8988T (cell line): Measurements from ENCODE around the gene SLC25A30.
"Not testable (repeated sequence)": the region's sequence is repeated elsewhere in the genome, so short reads cannot be mapped to it uniquely, and the experiment has no call there.

ENCODE experiments used
- DNase-seq: peaks from one replicate; pipeline ENCODE4 v3.0.0; 2011

Gene SLC25A30

DNA sequence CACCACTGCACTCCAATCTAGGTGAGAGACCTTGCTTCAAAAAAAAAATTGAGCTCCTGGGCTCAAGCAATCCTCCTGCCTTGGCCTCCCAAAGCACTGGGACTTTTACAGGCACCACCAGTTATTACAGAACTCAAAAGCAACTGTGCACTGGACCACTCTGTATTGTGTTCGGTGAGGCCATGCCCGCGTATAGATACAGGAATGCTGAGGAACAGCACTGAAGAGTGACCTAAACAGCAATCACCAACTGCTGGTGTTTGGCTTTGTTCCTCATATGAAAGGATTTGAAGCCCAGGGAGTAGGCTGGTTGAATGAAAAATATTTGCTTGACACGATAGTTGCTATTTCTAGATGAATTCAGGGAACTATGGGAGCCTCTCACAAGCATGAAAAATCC is 29.5 kb downstream of the SLC25A30 start:
- DNase-seq, result no peak

DNA sequence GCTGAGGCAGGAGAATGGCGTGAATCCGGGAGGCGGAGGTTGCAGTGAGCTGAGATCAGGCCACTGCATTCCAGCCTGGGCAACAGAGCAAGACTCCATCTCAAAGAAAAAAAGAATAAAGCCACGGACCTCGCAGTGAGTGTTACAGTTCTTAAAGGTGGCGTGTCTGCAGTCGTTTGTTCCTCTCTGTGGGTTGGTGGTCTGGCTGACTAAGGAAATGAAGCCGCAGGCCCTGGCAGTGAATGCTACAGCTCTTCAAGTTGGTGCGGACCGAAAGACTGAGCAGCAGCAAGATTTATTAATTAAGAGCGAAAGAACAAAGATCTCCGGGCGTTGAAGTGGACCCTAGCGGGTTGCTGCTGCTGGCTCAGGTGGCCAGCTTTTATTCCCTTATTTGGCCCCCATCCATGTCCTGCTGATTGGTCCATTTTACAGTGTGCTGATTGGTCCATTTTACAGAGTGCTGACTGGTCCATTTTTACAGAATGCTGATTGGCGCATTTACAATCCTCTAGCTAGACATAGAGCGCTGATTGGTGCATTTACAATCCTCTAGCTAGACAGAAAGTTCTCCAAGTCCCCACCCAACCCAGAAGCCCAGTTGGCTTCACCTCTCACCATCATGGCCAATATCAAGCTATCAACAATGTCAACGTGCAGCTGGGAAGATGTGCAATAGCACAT is 31.1 kb downstream of the SLC25A30 start:
- DNase-seq, result not testable (repeated sequence)

DNA sequence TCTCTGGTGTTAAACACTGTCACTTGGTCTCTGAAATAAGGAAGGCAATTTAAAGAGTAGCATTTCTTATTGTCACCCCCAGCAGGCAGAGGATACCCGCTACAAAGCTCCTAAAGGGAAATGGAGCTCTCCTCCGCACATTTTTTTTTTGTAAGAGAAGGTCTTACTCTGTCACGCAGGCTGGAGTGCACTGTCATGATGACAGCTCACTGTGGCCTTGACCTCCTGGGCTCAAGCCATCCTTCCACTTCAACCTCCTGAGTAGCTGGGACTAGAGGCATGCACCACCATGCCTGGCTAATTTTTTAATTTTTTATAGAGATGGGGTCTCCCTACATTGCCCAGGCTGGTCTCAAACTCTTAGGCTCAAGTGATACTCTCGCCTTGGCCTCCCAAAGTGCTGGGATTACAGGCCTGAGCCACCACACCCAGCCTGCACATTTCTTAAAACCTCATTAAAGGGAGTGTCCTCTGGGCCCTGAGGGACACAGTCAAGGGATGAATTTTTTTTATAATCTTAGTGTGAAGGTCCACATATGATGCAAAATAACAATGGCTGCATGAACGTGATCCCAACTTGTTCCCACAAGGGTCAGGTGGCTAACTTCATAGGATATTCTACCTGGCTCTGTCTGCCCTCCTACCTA is 32.1 kb downstream of the SLC25A30 start:
- no peak for DNase-seq

DNA sequence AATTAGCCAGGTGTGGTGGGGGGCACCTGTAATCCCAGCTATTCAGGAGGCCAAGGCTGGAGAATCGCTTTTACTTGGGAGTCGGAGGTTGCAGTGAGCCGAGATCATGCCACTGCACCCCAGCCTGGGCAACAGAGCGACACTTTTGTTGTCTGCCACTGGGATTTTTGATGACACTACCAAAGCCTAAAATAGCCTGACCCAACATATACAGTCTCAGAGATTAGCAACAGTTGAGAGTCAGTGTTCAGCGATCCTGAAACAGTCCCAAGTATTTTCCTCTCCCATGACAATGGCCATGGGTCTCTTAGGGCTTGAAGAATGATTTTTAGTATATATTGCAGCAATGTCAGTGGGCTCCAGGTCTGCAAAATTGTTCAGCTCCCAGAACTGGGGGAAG is 32.9 kb downstream of the SLC25A30 start:
- no peak for DNase-seq

DNA sequence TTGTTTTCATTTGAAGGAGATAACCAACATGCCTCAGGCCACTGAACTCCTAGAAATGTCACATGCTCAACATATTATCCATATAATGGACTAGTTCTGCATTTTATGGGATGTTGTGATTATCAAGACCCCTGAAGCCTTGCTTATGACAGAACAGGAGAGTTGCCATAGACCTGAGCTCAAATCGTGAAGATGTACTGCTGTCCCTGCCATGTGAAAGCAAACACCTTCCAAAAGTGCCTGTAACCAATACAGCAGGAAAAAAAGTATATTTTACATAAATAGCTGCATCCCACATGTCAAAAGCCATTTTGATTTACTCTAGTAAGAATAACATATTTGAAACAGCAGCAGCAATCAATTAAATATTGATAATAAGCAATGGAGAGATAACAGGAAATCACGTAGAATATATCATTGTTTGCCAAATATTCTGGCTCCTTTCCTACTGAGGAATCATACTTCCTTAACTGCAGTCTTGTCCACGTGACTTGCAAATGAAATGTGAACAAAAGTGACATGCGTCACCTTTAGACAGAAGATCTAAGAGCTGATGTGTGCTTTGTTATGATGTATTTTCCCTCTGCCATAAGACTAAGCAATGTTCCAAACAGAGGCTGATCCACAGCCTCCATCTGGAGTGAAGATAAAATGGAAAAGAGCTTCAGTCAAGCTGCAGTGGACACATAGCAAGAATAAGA is 33.5 kb downstream of the SLC25A30 start:
- no peak for DNase-seq

DNA sequence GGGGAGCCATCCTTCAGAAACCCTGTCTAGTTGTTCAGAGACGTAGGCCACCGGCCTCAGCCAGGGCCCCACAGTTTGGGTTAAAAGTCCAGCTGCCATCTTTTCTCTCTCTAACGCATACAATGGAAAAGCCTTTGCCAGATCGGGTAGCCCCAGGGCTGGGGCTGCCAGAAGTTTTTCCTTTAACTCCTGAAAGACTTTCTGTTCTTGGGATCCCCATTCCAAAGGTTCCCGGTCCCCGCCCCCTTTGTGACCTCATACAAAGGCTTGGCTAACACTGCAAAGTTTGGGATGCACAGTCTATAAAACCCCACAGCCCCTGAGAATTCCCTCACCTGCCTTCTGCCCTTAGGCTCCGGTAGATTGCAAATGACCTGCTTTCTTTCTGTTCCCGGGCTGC is 35.4 kb downstream of the SLC25A30 start:
- not testable (repeated sequence) for DNase-seq

DNA sequence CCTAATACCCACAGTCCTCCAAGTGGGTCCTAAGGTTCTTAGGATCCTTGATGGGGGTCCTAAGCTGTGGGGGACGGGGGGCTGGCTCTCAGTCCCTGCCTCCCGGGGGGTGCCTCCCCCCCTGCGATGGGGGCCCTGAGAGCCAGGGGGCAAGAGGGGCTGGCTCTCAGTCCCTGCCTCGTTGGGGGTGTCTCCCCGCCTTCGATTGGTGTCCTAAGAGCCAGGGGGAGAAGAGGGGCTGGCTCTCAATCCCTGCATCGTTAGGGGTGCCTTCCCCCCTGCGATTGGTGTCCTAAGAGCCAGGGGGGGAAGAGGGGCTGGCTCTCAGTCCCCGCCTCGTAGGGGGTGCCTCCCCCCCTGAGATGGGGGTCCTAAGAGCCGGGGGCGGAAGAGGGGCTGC is 37.0 kb downstream of the SLC25A30 start:
- DNase-seq, result no peak

DNA sequence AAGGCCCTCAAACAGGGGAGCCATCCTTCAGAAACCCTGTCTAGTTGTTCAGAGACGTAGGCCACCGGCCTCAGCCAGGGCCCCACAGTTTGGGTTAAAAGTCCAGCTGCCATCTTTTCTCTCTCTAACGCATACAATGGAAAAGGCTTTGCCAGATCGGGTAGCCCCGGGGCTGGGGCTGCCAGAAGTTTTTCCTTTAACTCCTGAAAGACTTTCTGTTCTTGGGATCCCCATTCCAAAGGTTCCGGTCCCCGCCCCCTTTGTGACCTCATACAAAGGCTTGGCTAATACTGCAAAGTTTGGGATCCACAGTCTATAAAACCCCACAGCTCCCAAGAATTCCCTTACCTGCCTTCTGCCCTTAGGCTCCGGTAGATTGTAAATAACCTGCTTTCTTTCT is 37.5 kb downstream of the SLC25A30 start:
- DNase-seq, result not testable (repeated sequence)

DNA sequence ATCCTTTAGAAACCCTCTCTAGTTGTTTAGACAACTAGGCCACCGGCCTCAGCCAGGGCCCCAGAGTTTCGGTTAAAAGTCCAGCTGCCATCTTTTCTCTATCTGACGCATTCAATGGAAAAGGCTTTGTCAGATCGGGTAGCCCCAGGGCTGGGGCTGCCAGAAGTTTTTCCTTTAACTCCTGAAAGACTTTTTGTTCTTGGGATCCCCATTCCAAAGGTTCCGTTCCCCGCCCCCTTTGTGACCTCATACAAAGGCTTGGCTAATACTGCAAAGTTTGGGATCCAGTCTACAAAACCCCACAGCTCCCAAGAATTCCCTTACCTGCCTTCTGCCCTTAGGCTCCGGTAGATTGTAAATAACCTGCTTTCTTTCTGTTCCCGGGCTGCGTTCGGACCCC is 38.7 kb downstream of the SLC25A30 start:
- DNase-seq, result not testable (repeated sequence)

DNA sequence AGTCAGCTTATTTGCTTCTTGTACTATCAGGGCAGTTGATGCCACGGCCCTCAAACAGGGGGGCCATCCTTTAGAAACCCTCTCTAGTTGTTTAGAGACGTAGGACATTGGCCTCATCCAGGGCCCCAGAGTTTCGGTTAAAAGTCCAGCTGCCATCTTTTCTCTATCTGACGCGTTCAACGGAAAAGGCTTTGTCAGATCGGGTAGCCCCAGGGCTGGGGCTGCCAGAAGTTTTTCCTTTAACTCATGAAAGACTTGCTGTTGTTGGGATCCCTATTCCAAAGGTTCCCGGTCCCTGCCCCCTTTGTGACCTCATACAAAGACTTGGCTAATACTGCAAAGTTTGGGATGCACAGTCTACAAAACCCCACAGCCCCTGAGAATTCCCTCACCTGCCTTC is 39.4 kb downstream of the SLC25A30 start:
- not testable (repeated sequence) for DNase-seq

DNA sequence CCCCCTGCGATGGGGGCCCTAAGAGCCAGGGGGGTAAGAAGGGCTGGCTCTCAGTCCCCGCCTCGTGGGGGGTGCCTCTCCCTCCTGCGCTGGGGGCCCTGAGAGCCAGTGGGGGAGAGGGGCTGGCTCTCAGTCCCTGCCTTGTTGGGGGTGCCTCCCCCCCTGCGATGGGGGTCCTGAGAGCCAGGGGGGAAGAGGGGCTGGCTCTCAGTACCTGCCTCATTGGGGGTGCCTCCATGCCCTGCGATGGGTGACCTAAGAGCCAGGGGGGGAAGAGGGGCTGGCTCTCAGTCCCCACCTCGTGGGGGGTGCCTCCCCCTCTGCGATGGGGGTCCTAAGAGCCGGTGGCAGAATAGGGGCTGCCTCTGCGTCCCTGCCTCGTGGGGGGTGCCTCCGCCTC is 40.9 kb downstream of the SLC25A30 start:
- DNase-seq, result not testable (repeated sequence)

DNA sequence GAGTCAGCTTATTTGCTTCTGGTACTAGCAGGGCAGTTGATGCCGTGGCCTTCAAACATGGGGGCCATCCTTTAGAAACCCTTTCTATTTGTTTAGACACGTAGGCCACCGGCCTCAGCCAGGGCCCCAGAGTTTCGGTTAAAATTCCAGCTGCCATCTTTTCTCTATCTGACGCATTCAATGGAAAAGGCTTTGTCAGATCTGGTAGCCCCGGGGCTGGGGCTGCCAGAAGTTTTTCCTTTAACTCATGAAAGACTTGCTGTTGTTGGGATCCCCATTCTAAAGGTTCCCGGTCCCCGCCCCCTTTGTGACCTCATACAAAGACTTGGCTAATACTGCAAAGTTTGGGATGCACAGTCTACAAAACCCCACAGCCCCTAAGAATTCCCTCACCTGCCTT is 41.5 kb downstream of the SLC25A30 start:
- DNase-seq, result not testable (repeated sequence)

DNA sequence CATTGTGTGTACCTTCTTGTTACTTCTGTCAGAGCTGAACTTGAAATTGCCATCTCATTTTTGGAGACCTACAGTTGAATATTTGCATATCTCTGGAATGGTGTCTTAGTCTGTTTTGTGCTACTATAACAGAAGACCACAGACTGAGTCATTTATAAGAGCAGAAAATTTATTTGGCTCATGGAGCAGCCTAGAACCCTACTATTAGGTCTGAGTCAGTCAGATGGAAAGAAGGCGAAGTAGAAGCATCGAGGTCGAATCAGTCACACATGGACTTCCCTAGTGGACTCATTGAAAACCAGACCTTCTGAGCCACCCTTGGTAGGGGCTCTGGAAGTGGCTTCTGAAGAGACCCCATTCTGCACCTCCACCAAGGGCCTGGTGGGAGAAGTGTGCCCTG is 43.3 kb downstream of the SLC25A30 start:
- DNase-seq, result no peak

DNA sequence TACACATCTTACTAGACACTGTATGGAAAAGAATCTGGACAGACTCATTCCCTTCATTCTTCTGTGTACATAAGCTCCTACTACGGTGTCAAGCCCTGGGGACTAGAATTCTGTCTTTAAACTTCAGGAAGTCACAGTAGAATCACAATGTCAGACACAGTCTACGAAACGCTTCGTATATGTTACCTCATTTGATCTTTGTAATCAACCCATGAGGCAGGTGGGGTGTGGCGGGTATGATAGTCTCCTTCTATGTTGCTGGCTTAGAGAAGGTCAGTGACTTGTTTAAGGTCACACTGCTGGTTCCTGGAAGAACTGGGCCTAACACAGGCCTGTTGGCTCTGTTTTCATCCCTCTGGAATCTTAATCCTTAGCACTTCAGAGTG is 45.0 kb downstream of the SLC25A30 start:
- no peak for DNase-seq

DNA sequence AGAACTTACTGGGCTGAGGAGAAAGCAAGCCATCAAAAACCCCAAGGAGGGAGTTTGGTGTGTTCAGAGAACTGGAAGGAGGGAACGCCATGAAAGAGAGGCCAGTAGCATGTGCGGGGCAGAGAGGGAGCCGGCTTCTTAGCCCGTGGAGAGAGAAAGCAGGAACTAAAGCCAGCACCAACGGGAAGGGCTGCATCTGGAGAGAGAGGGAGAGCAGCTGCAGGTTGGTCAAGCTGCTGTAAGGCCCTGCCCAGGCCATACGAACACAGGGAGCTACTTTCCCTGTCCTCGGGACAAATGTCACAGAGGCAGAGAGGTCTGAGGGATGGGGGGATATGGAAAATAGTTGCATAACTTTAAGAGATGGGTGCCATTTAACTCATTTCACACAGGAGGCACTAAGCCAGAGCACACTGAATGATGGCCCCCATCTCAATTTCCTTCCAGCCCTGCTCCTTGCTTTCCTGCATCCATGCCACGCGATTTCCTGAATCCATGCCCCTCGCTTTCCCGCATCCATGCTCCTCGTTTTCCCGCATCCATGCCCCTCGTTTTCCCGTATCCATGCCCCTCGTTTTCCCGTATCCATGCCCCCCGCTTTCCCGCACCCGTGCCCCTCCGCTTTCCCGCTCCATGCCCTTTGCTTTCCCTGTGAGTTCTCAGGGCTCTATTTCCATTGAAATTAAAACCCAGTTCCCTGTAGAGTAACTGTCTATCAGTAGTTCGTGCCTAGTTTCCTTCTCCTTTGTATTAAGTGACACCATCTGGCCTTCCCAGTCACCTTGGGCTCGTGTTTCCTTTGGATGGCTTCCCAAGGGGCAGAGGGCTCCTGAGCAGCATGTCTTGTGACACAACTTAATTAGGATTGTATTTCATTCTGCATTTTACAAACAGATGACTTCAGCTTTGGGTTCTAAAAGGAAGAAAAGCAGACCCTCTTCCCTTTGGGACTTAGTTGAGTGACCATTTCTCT is 45.7 kb downstream of the SLC25A30 start:
- DNase-seq, result no peak

DNA sequence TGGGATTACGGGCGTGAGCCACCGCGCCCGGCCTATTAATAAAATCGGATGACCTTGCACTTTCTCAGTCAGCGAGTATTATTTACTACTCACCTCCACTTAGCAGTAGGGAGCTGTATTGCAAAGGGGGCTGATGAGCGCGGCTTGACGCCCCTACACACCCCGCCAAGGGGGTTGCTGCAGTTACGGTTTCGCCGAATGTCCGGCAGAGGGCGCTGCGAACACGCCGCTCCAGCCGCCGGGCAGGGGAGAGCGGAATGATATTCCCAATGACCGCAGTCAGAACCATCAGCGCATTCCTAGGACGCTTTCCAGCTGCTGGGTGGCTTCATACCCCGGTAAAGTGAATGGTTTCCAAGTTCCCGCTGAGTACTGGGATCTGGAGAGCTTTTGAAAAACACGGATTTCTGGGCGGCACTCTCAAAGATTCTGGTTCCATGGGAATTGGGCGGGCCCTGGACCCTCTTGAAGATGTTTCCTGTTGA is 47.2 kb downstream of the SLC25A30 start:
- peak; percentile 85 for DNase-seq

DNA sequence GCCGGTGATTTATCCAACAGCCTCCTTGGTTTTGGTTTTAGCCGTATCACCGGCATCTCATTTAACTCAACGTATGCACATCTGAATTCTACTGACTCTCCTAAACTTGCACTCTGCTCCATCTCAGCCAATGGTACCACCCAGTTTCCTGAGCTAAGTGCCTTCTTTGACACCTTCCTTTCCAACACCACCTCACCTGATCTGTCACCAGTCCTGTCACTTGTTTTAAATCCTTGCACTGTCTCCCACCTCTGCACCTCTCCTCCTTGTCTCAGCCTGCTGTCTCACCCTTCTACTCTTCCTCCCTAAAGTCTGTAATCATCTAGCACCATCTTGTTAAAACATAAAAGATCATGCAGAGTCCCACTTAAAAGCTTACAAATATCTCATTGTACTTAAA is 49.1 kb downstream of the SLC25A30 start:
- no peak for DNase-seq

DNA sequence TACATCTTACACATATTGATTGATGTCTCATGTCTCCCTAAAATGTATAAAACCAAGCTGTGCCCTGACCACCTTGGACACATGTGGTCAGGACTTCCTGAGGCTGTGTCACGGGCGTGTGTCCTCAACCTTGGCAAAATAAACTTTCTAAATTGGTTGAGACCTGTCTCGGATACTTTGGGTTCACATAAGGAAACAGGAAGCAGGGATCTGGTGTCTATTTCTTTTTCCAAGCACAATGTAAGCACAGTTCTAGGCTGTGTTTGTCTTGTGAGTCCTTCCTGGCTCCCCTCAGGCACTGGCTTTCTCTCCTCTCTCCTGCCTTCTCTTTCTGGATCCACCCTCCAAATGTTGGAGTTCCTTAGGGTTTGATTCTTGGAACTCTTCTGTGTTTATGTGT is 49.6 kb downstream of the SLC25A30 start:
- DNase-seq, result no peak

DNA sequence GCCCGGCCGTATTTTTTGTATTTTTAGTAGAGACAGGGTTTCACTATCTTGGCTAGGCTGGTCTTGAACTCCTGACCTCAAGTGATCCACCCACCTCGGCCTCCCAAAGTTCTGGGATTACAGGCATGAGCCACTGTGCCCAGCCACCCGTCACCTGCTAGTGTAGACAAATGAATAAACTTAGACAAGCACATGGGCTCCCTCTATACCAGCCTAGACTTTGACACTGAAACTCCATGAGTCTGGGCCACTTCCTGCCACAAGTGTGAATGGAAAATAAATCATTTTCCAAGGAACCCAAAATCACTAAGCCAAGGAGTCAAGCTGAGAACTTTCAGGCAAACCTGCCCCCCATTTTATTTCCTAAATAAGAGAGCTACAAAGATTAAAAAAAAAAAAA is 50.2 kb downstream of the SLC25A30 start:
- no peak for DNase-seq

DNA sequence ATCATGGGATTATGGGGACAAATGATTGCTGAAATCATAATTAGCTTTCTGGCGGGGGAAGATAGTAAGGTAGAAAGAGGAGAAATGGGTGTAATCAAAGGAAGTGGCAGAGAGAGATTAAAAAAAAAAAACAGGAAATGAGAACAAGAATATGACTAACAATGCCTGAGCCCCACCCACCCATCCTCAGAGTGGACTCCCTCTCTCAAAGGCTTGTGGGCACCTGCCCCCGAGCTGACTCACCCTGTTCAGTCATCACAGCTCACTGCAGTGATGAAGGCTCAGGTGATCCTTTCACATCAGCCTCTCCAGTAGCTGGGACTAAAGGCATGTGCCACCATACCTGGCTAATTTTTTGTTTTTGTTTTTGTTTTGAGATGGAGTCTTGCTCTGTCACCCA is 50.8 kb downstream of the SLC25A30 start:
- DNase-seq, result peak; percentile 81

DNA sequence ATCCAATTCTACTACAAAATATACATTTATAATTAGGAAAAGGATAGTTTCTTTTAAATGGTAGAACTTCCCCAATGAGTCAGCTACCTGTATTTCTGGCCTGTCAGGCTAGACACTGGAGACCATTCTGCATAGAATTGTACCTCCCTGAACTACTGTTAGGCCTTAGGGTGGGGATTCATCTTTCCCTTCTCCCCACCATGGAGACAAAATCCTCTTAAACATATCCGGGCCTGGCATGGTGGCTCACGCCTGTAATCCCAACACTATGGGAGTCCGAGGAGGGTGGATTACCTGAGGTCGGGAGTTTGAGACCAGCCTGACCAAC is 52.7 kb downstream of the SLC25A30 start:
- DNase-seq, result no peak

DNA sequence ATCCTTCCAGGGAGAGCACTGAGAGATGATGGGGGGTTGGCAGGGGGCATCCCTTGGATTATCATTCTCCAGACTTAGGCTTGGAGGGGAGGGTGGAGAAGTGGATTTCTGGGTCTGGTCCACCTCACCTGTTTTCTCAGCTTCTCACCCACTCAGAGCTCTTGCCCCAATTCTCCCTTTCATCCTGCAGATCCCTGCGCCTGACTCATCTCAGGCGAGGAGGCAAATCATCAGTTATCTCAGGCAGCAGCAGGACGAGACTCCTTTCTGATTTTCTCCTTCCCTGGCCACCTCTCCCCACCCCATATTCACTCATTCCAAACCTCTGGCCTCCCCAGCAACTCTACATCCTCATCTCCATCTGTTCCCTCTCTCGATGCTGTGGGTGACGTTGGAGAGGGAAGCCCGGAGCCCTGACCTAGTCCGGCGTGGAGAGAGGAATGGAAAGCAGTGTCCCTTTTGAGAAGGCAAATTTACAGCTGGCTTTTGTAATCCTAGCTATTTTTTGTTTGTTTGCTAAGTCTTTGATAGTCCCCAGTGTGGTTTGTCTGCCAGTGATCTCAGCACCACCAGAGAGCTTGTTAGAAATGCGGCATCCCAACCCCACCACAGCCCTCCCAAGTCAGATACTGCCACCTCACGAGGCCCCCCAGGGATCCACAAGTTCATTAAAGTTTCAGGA is 53.2 kb downstream of the SLC25A30 start:
- no peak for DNase-seq
